Loucy (cell line): ENCODE results near the gene IL1R1.

Experiments used
- H2AFZ ChIP-seq: fragments of 200-600 bp; sonication (generic); 2 replicates; pipeline ENCODE4 v1.6.0; 2016; ENCODE audit warnings: antibody characterized with exemption, mild to moderate bottlenecking, low read length, moderate library complexity
- H3F3A ChIP-seq: fragments of 200-600 bp; 2 replicates; pipeline ENCODE4 v1.6.0; 2016; ENCODE audit warnings: antibody characterized with exemption, low read depth, mild to moderate bottlenecking
- H3K27me3 ChIP-seq: fragments of 200-600 bp; sonication (generic); 2 replicates; pipeline ENCODE4 v1.6.1; 2014; ENCODE audit warnings: low read length, mild to moderate bottlenecking; ENCODE audit not compliant: insufficient read depth, poor library complexity, severe bottlenecking
- H3K36me3 ChIP-seq: fragments of 200-600 bp; sonication (generic); 2 replicates; pipeline ENCODE4 v1.6.1; 2016; ENCODE audit warnings: low read length; ENCODE audit not compliant: insufficient read depth
- H3K4me1 ChIP-seq: fragments of 200-600 bp; sonication (generic); 2 replicates; pipeline ENCODE4 v1.5.1; 2014; ENCODE audit warnings: low read length, mild to moderate bottlenecking; ENCODE audit not compliant: insufficient read depth, poor library complexity, severe bottlenecking
- H3K4me2 ChIP-seq: fragments of 200-600 bp; sonication (generic); 2 replicates; pipeline ENCODE4 v1.6.0; 2014; ENCODE audit warnings: antibody characterized with exemption, low read length, low read depth, mild to moderate bottlenecking; ENCODE audit not compliant: poor library complexity, severe bottlenecking
- H3K4me3 ChIP-seq: fragments of 200-600 bp; sonication (generic); 2 replicates; pipeline ENCODE4 v1.5.1; 2014; ENCODE audit warnings: low read length, mild to moderate bottlenecking, mixed read lengths; ENCODE audit not compliant: poor library complexity, severe bottlenecking
- H3K79me2 ChIP-seq: fragments of 200-600 bp; sonication (generic); 2 replicates; pipeline ENCODE4 v1.6.1; 2014; ENCODE audit warnings: low read length; ENCODE audit not compliant: insufficient read depth
- H3K9ac ChIP-seq: fragments of 200-600 bp; sonication (generic); 2 replicates; pipeline ENCODE4 v1.6.0; 2014; ENCODE audit warnings: mild to moderate bottlenecking, low read depth, low read length, moderate library complexity; ENCODE audit not compliant: poor library complexity, severe bottlenecking
- H3K9me2 ChIP-seq: fragments of 200-600 bp; sonication (generic); replicated peaks from 2 replicates; pipeline ENCODE4 v1.6.1; 2016; ENCODE audit warnings: low read depth, low read length, mixed read lengths
- H3K9me3 ChIP-seq: fragments of 200-600 bp; sonication (generic); 2 replicates; pipeline ENCODE4 v1.6.1; 2014; ENCODE audit warnings: mild to moderate bottlenecking, antibody characterized with exemption, low read length, low read depth; ENCODE audit not compliant: insufficient read depth
- H4K20me1 ChIP-seq: fragments of 200-600 bp; sonication (generic); 2 replicates; pipeline ENCODE4 v1.6.0; 2014; ENCODE audit warnings: antibody characterized with exemption, low read length, mild to moderate bottlenecking; ENCODE audit not compliant: insufficient read depth, poor library complexity, severe bottlenecking
- CTCF ChIP-seq: fragments of 200-600 bp; sonication (generic); conservative IDR thresholded peaks from 2 replicates; pipeline ENCODE4 v1.5.1; 2014; ENCODE audit warnings: mild to moderate bottlenecking, antibody characterized with exemption, low read length
- EZH2phosphoT487 ChIP-seq: fragments of 200-600 bp; IDR thresholded peaks from 2 replicates; pipeline ENCODE4 v1.6.1; 2018; ENCODE audit warnings: antibody characterized with exemption, mild to moderate bottlenecking, moderate library complexity, borderline replicate concordance

Gene IL1R1

GRCh38 chr2:102181919-102182635 lies 39.5 kb downstream of the IL1R1 start:
- H2AFZ ChIP-seq, result no peak overlapping the region
- no peaks in the 10 kb centered on the region for H3K79me2 ChIP-seq
- no peak overlapping the region for H3K4me3 ChIP-seq
- H3K9me3 ChIP-seq, result no peaks in the 10 kb centered on the region
- H3K36me3 ChIP-seq, result no peaks in the 10 kb centered on the region
- no peak overlapping the region for H3K9ac ChIP-seq
- no peaks in the 10 kb centered on the region for H3K9me2 ChIP-seq
- TF ChIP-seq CTCF, result no peak
- H3K4me2 ChIP-seq, result no peak overlapping the region
- no peaks in the 10 kb centered on the region for H3K27me3 ChIP-seq
- H3K4me1 ChIP-seq, result no peaks in the 10 kb centered on the region
- H4K20me1 ChIP-seq, result no peaks in the 10 kb centered on the region
- H3F3A ChIP-seq, result no peaks in the 10 kb centered on the region

DNA sequence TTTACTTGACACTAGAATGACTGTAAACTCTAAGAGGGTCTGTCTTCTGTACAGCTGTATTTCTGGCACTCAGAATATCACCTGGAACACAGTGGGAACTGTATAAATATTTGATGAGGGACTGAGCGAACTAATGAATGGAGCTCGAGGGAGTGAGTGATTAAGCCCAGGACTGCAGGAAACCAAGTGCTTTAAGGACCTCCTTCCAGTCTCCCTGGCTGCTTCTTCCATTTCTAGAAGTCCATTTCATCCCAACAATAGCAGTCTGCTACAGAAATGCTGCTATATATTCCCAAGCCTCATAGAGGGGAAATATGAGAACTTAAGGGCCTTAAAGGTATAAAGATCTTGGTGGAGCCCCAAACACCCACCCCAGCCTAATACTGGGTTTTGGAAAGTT lies 41.5 kb downstream of the IL1R1 start:
- H3K4me2 ChIP-seq, result no peak overlapping the region
- no peaks in the 10 kb centered on the region for H3K27me3 ChIP-seq
- H3K4me1 ChIP-seq, result no peaks in the 10 kb centered on the region
- no peaks in the 10 kb centered on the region for H3K9me2 ChIP-seq
- no peak overlapping the region for H2AFZ ChIP-seq
- H3K4me3 ChIP-seq, result no peak overlapping the region
- H4K20me1 ChIP-seq, result no peaks in the 10 kb centered on the region
- no peaks in the 10 kb centered on the region for H3K79me2 ChIP-seq
- TF ChIP-seq EZH2phosphoT487, result no peak
- TF ChIP-seq CTCF, result no peak
- H3K9ac ChIP-seq, result no peak overlapping the region
- no peaks in the 10 kb centered on the region for H3K36me3 ChIP-seq
- no peaks in the 10 kb centered on the region for H3K9me3 ChIP-seq
- H3F3A ChIP-seq, result no peaks in the 10 kb centered on the region

DNA sequence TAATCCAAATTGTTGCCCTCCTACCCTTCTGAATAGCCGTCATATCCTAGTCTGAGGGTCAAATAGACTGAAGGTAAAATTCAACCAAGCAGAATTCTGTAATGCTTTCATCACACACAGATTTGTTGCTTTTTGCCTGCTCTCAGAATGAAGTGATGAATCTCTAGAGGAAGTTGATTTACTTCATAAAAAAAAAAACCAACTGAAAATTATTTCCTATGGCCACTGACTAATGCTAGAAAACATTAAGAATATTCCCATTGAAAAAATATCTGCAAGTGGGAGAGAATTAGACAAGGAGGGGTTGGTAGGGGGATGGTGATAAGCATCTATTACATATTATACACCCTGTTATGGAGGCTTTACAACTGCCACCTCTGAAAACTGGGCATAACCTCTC lies 42.0 kb downstream of the IL1R1 start:
- H3K4me2 ChIP-seq, result no peak overlapping the region
- H3K36me3 ChIP-seq, result no peaks in the 10 kb centered on the region
- no peak overlapping the region for H3K4me3 ChIP-seq
- H2AFZ ChIP-seq, result no peak overlapping the region
- no peaks in the 10 kb centered on the region for H3K9me2 ChIP-seq
- TF ChIP-seq CTCF, result no peak
- TF ChIP-seq EZH2phosphoT487, result no peak
- H3K4me1 ChIP-seq, result no peaks in the 10 kb centered on the region
- no peaks in the 10 kb centered on the region for H3K79me2 ChIP-seq
- no peaks in the 10 kb centered on the region for H3K9me3 ChIP-seq
- no peaks in the 10 kb centered on the region for H3K27me3 ChIP-seq
- no peaks in the 10 kb centered on the region for H4K20me1 ChIP-seq
- no peak overlapping the region for H3K9ac ChIP-seq
- no peaks in the 10 kb centered on the region for H3F3A ChIP-seq
